ENCODE data around the gene ARHGEF5.

ARHGEF5 gene

DNA sequence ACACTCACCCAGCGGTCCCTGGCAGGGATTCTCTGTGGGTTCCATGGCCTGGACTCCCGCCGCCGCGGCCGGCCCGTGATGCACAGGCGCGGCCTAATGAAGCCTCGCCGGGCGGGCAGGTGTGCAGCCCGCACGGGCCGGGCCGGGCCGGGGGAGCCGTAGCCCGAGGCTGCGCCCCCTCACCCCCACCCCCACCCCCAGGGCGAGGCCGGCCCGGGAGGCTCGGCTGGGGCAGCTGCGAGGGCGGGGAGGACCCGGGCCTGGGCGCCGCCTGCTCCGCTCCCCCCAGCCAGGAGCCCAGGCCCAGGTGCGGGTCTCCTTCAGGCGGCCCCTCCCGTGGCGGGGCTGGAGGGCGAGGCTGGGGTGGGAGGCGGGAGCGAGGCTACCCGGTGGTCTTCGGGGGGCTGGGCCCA lies 48.5 kb downstream of the ARHGEF5 start, which contains the start of gene NOBOX:
TSS of gene NOBOX (minus strand) at position 45 of the 413 bp plus-strand sequence.
- no peak within 1 kb of the TSS for H3K4me3 ChIP-seq (ENCODE audit: low read depth, low read length)
- no peaks in the 10 kb centered on the region for H3K27me3 ChIP-seq (ENCODE audit: insufficient read depth, low read depth, severe bottlenecking)
- no peak within 1 kb of the TSS for H3K27ac ChIP-seq
- no peaks in the 10 kb centered on the region for H3K36me3 ChIP-seq
- TF ChIP-seq, protein P1, sequence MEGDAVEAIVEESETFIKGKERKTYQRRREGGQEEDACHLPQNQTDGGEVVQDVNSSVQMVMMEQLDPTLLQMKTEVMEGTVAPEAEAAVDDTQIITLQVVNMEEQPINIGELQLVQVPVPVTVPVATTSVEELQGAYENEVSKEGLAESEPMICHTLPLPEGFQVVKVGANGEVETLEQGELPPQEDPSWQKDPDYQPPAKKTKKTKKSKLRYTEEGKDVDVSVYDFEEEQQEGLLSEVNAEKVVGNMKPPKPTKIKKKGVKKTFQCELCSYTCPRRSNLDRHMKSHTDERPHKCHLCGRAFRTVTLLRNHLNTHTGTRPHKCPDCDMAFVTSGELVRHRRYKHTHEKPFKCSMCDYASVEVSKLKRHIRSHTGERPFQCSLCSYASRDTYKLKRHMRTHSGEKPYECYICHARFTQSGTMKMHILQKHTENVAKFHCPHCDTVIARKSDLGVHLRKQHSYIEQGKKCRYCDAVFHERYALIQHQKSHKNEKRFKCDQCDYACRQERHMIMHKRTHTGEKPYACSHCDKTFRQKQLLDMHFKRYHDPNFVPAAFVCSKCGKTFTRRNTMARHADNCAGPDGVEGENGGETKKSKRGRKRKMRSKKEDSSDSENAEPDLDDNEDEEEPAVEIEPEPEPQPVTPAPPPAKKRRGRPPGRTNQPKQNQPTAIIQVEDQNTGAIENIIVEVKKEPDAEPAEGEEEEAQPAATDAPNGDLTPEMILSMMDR (IDR thresholded peaks at IDR 0.05; ENCODE audit: low read depth, low read length): no peak
- H3K9me3 ChIP-seq (ENCODE audit: severe bottlenecking): no peaks in the 10 kb centered on the region
- DNase-seq: no peak

DNA sequence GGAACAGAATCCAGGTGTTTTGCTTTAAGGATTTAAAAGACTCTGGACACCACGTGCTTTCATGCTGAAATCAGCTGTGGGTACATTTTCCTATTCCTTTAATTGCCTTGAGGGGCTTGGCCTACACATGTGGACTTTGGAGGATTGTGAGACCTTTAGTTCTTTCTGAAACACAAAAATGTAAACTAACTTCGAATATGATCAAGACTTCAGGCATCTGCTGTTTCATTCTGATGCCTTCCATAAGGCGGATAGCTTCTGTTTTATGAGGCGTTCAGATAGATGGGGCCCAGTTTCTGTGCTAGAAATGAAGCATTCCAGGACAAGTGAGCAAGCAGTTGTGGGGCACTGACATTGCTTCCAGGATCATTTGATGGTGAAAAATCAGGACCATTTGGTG lies 49.7 kb downstream of the ARHGEF5 start:
- H3K4me3 ChIP-seq (ENCODE audit: low read depth, low read length): no peak overlapping the region
- H3K27ac ChIP-seq: no peak overlapping the region
- H3K27me3 ChIP-seq (ENCODE audit: insufficient read depth, low read depth, severe bottlenecking): no peaks in the 10 kb centered on the region
- TF ChIP-seq, protein P1 (IDR thresholded peaks at IDR 0.05; ENCODE audit: low read depth, low read length): no peak
- no peaks in the 10 kb centered on the region for H3K36me3 ChIP-seq
- no peak for DNase-seq
- no peaks in the 10 kb centered on the region for H3K9me3 ChIP-seq (ENCODE audit: severe bottlenecking)

DNA sequence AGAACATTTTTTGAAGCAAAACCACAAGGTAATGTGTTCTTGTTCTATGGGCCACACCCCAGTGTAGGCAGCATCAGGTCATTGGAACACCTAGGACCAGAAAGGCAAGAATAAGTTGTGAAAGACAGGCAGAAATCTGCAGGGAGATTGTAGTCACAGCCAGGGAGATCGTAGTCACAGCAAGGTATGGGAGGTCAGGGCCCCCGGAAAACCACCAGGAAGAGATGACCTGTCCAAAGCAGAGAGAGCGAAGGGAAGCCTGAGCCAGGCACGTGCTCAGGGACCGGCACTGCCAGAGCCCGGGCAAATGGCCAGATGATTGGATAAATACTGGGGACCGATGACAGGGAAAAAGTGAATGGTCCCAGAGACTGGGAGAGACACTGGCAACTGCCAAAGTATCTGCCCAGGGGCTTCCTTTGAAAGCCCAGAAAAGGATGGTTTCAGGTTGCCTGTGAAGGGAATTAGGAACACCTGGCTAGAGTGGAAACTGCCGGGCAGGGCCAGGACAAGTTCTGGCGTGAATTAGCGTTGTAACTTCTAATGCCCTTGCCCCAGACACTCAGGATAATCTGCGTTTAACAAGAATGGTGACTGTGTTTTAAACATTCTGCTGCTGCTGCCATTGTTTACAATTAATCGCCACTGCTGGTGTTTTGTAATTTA lies 52.2 kb downstream of the ARHGEF5 start:
- TF ChIP-seq, protein P1 (IDR thresholded peaks at IDR 0.05; ENCODE audit: low read depth, low read length): no peak
- no peak for DNase-seq
- no peak overlapping the region for H3K27ac ChIP-seq

DNA sequence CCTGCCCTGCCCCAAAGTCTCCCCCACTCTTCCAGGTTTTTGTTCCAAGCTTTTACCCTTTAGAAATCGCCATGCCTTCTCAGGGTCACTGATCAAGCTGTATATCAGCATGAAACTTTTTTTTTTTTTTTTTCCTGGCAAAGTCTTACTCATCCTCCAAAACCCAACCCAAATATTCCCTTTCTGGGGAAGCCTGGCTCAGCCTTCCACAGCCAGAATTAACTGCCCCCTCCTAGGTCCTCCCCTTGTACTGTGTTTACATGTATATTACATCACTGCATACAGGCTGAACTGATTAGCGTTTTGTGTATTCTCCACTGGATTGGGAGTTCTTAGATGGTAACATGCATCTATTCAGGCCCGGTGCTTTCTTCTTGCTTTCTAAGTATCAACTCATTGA lies 52.9 kb downstream of the ARHGEF5 start:
- H3K27me3 ChIP-seq (ENCODE audit: insufficient read depth, low read depth, severe bottlenecking): no peaks in the 10 kb centered on the region
- no peak overlapping the region for H3K27ac ChIP-seq
- no peak overlapping the region for H3K4me3 ChIP-seq (ENCODE audit: low read depth, low read length)
- no peaks in the 10 kb centered on the region for H3K36me3 ChIP-seq
- TF ChIP-seq, protein P1 (IDR thresholded peaks at IDR 0.05; ENCODE audit: low read depth, low read length): no peak
- no peaks in the 10 kb centered on the region for H3K9me3 ChIP-seq (ENCODE audit: severe bottlenecking)
- DNase-seq: no peak

More for the DNA sequence above, 52.2 kb downstream of the ARHGEF5 start:
- Histone ChIP-seq H3K4me3 (ENCODE audit: low read depth, low read length) (no peak overlapping the region), H3K36me3 (no peaks in the 10 kb centered on the region), H3K27me3 (ENCODE audit: insufficient read depth, low read depth, severe bottlenecking) (no peaks in the 10 kb centered on the region), H3K9me3 (ENCODE audit: severe bottlenecking) (no peaks in the 10 kb centered on the region)

DNA sequence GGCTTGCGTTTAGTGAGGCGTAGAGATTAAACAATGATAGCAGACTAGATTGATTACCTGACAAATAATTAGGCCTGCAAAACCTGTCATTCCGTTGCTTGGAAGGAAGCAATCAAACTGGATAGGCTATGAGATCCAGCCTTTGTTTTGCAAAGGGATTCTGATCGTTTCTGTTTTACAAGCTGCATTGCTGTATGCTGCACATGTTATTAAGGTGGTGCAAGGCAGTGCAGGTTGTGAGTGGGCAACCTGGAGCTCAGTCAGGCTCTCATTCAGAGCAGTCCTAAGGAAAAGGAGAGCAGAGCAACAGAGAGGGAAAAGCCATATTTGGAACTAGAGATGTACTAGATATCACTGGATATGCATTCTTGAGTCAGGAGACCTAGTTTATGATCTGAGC lies 55.2 kb downstream of the ARHGEF5 start:
- no peaks in the 10 kb centered on the region for H3K36me3 ChIP-seq
- no peak overlapping the region for H3K4me3 ChIP-seq (ENCODE audit: low read depth, low read length)
- no peak overlapping the region for H3K27ac ChIP-seq
- TF ChIP-seq, protein P1 (IDR thresholded peaks at IDR 0.05; ENCODE audit: low read depth, low read length): no peak
- no peaks in the 10 kb centered on the region for H3K9me3 ChIP-seq (ENCODE audit: severe bottlenecking)
- DNase-seq: no peak
- H3K27me3 ChIP-seq (ENCODE audit: insufficient read depth, low read depth, severe bottlenecking): no peaks in the 10 kb centered on the region

DNA sequence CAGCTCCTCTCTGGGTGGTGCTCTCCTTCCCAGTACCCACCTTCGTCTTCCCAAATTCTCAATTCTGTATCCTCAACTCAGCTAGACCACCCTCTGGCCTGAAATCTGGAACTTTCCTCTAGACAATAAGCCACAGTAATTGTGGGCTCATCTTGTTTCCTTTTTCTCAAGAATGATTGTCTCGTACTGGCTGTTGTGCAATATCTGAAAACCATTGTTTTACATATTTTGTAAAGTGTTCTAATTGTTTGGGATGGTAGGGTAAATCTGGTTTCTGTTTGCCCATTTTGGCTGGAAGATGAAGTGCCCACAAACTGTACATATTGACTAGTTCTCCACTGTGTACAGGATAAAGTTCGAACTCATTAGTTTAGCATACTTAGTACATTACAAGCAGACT lies 59.6 kb downstream of the ARHGEF5 start:
- no peaks in the 10 kb centered on the region for H3K9me3 ChIP-seq (ENCODE audit: severe bottlenecking)
- no peak for DNase-seq
- TF ChIP-seq, protein P1 (IDR thresholded peaks at IDR 0.05; ENCODE audit: low read depth, low read length): no peak

More for the DNA sequence above, 59.6 kb downstream of the ARHGEF5 start:
- Histone ChIP-seq H3K27ac (no peak overlapping the region), H3K4me3 (ENCODE audit: low read depth, low read length) (no peak overlapping the region), H3K36me3 (no peaks in the 10 kb centered on the region), H3K27me3 (ENCODE audit: insufficient read depth, low read depth, severe bottlenecking) (no peaks in the 10 kb centered on the region)
